ENCODE results near the gene TLE7.
A peak's percentile ranks its signal among the peaks of the same experiment; 100 is the strongest.

Gene TLE7

DNA sequence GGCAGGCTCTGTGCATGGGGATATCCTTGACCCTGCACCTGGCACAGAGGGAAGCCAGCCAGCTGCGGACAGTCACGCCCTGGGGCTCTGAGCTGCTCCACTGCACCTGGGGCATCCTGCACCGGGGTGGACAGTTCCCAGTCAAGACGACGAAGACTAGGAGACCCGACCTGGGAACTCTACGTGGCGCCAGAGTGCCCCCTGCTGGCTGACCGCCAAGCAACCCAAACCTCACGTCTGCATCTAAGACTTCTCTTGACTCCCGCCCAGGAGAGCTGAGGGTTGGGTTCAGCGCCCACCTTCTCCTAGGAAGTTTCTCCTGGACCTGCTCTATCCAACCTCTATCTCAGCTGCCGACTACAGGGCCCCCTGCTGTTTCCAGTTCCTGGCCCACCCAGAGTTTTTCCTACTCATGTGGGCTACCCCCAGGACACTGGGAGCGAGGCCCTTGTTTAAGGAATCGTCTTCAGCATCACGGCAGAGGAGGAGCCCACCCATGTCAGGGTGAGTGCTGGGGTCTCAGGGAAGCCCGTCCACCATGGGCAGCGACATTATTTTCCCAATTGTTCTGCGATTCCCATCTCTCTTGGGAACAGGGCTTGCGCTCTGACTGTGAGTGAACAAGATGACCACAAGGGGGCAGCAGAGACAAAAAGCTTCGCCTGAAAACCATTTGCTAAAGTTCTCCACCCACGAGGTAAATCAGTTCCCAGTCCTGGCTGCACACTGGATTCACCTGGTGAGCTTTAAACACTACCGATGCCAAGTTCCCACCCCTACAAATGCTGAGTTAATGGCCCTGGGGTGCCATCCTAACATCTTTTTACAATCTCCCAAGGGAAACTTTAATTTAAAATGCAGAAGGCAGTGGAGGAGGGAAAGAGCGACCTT, 29.3 kb downstream of the TLE7 start:
- DNase-seq (ENCODE audit: low spot score) = peak; percentile 63

- no peak for DNase-seq (ENCODE audit: low spot score)
Measured at GRCh38 chr16:71410146-71410545, 31.7 kb downstream of the TLE7 start.

- no peak for DNase-seq (ENCODE audit: low spot score)
Measured at GRCh38 chr16:71409011-71409775, 32.7 kb downstream of the TLE7 start.

GRCh38 chr16:71408536-71408935, 33.3 kb downstream of the TLE7 start:
- no peak for DNase-seq (ENCODE audit: low spot score)

DNA sequence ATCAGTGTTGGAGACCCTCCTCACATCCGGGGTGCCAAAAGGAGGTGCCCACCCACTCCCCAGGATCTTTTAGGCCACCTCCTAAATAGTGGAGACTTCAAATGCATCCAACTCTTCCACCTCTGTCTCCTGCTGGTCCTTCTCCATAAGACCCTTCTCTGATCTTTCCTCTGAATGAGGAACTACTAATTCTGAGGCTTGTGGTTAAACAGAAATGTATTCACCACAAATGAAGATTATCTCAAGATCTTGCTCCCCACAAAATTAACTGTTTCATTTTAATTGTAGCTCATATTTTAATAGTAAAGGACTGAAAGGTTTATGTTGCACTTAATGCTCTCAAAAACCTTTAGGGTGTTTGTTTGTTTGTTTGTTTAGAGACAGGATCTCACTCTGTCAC, 34.1 kb downstream of the TLE7 start:
- DNase-seq (ENCODE audit: low spot score) = no peak

DNA sequence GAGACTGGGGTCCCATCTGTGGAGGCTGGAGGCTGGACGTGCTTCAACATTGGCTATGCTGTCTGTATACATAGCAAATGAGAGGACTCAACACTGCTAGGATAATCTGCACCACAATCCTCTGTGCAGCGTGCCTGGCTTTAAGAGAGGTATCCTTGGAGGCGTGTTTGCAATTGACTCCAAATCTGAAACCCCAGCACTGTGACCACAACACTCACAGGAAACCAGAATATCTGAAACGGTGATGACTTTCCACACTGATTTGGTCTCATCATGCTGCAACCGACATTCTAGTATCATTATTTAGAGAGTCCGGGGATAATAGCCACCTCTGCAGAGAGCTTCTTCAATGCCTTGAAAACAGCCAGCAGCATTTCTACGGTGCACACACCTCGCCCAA, 35.1 kb downstream of the TLE7 start:
- no peak for DNase-seq (ENCODE audit: low spot score)

GRCh38 chr16:71406316-71406715, 35.5 kb downstream of the TLE7 start:
- no peak for DNase-seq (ENCODE audit: low spot score)

GRCh38 chr16:71404364-71404763, 37.5 kb downstream of the TLE7 start:
- DNase-seq (ENCODE audit: low spot score) = no peak

DNA sequence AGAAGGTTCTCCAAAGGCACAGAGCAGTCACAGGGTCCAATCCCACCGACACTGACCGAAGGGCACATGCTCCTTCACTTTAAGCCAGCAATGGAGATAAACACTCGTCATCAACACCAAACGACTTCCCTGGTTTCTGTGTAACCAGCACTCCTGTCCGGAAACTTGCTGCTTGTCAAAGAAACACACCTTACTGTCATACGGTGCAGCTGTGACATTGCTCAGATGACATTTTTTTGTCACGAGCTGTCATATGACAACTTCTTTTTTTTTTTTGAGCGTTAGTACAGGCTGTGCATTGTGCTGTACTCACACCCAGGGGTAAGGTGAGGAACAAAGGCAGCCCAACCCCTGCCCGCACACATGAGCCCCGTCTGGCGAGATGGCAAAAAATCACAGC, 39.2 kb downstream of the TLE7 start:
- no peak for DNase-seq (ENCODE audit: low spot score)

DNA sequence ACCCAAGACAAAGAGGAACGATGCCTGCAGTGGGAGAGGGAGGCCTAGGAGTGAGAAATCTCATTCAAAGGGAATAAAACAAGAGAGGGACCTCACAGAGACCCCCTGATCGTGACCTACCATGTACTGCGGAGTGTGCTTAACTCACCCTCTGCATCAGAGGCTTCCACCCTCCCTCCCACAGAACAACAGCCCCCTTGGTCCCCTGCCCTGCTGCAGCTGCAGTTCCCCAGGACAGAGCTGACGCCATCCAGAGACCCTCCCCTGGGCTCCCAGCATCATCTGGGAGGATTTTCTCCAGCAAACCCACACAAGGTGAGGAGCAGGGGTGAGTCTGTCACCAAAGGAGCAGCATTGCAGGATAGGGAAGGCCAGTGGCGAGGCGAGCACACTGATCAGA, 39.8 kb downstream of the TLE7 start:
- no peak for DNase-seq (ENCODE audit: low spot score)

DNA sequence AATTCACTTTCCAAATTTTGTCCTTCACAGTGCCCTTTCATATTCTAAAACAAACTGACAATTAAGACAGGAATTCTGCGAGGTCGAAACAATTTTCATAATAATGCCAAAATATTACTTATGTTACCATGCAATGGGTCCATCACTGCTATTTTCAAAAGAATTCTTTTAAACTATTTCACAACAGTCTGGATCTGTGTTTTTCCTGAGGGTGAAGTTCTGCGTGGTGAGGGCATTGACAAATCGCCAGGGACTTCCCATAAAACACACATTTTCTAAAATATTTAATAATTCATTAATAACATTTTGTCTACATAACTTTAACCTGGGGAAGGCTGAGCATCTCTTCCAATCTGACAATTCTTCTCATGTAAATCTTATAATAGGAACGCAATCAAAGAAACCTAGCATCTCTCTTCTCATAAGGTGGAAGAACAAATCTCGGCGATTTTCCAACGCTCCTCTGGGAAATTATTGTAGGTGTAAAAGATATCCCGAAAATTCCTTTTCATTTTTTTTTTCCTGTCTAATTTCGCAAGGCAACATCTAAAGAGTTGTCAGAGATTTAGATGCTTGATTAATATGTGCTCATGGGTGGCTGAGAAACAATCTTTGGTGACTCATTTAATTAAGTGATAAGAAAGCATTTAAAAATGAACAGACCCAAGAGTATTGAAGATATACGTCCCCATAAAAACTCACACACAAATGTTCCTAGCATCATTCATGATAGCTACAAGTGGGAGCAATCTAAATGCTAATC, 41.9 kb downstream of the TLE7 start:
- no peak for DNase-seq (ENCODE audit: low spot score)

GRCh38 chr16:71396594-71396993, 45.3 kb downstream of the TLE7 start:
- DNase-seq (ENCODE audit: low spot score) = no peak

- DNase-seq (ENCODE audit: low spot score) = no peak
Measured at GRCh38 chr16:71389330-71389729, 52.5 kb downstream of the TLE7 start.

DNA sequence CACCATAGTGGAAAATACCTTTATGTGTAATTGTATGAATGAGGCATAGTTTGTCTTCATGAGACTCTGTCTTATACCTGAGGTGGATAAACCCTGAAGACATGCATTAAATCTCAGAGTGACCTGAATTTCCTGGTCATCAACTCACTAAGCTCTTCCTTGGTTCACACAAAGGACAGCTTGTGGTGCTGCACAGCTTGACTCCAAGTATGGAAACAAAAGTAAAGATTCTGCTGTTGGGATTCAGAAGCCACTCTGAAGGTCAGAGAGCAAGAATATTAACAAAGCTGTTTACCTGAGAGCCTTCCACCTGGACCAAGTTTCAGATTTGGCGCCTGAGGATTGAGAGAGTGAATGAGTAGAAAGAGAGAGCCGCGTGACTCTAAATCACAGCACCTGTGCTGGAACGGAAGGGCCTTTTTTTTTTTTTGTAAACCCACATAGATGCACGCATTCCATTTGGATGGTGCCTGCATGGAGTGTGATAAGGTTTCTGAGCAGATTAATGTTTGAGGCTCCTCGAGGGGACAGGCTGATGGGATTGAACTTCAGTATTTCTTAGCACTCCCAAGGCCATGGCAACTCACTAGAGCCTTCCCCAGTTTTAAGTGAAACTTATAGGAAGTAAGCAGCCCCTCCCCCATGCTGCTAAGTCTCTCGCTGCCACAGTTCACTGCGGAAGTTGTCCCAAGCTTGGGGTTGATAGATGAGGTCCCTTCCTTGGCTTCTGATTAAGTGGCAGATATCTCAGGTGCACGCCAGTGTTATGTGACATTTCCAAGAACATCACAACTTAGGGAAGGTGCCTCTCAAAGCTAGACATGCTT, 54.6 kb downstream of the TLE7 start:
- DNase-seq (ENCODE audit: low spot score) = no peak

DNA sequence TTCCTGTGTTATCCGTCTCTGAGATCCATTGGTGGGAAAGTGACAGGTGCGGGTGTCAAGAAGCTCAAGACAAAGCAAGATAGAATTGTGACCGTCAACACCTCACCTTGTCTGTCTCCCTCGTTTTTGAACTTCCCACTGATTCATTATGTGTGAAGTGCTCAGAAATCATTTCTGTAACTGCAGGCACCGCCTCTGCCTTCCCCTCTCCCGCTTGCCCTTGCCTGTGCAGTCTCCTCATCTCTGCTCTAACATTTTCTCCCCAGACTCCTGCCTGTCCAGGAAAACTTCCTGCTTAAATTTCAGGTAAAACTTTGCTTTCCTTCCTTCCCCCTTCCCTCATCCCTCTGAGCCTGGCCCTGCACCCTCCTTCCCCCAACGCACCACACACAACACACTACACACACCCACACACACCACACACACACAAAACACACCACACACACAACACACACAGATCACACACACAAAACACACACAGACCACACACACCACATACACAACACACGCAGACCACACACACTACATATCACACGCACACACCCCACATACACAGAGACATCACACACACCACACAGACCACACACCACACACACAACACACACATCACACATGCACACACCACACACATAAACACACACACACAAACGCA, 57.7 kb downstream of the TLE7 start:
- DNase-seq (ENCODE audit: low spot score) = no peak

GRCh38 chr16:71383054-71383773, 58.6 kb downstream of the TLE7 start:
- DNase-seq (ENCODE audit: low spot score) = peak; percentile 53

DNA sequence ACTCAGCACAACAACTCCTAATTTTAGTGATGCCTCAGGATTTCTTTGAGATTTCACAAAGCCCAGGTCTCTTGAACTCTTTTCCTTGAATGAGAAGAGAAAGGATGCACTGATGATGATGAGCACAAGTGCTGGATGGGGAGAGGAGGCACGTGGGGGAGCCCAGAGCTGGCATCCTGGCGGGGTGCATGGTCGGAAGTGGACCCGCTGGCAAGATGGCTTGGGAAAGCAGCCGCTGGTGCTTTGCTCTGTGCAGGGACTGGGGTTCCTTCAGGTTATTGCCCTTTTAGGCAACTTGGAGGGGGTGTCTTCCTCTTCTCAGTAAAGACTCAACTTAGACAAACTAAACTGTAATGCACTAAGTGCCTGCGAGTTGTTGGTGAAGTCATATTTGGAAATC, 61.0 kb downstream of the TLE7 start:
- no peak for DNase-seq (ENCODE audit: low spot score)
